Endometrial microvascular endothelial cells (primary cell): Measurements from ENCODE around the gene ECE1. TPM values are rescaled to one million over a fixed set of nuclear protein-coding genes. Genes with fewer than 3 reads are reported as not detected.

Experiments
- in situ Hi-C: cut with HindIII; loops from 2 replicates; pipeline ENCODE4 v1.10.0; 2017; ENCODE audit warnings: low sequenced_read_pairs, low pct_unique_long_range_greater_than_20kb; ENCODE audit errors: inconsistent ontology term
- total RNA-seq: library from RNA; depleted of rRNA; stranded (reverse); fragments of >200 nt; gene quantifications from one replicate; pipeline ENCODE4 v1.2.3, GENCODE V29; 2015; ENCODE audit errors: inconsistent ontology term

Gene ECE1
- total RNA-seq, 1 donor from 2014 or later: 301 TPM

DNA sequence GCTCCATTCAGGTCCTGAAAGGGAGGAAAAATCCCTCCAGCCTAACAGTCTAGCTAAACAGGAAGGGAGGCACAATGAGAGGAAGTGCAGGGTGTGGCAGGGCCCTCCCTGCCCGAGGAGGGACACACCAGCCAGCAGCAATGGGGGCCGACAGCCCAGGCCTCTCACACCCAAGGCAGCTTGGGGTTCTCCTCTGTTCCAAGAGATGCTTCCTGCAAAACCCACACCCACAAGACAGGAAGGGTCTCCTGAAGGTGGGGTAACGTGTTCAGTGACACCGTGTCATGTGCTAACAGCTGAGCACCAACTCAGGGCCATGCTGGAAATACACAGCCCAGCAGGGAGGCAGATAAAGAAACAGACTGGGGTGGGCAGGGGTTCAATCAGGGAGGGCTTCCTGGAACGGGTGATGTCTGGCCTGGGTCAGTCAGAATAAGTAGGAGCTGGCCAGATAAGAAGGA, 10.2 kb downstream of the ECE1 start:
- in situ Hi-C loops: no loop called here

DNA sequence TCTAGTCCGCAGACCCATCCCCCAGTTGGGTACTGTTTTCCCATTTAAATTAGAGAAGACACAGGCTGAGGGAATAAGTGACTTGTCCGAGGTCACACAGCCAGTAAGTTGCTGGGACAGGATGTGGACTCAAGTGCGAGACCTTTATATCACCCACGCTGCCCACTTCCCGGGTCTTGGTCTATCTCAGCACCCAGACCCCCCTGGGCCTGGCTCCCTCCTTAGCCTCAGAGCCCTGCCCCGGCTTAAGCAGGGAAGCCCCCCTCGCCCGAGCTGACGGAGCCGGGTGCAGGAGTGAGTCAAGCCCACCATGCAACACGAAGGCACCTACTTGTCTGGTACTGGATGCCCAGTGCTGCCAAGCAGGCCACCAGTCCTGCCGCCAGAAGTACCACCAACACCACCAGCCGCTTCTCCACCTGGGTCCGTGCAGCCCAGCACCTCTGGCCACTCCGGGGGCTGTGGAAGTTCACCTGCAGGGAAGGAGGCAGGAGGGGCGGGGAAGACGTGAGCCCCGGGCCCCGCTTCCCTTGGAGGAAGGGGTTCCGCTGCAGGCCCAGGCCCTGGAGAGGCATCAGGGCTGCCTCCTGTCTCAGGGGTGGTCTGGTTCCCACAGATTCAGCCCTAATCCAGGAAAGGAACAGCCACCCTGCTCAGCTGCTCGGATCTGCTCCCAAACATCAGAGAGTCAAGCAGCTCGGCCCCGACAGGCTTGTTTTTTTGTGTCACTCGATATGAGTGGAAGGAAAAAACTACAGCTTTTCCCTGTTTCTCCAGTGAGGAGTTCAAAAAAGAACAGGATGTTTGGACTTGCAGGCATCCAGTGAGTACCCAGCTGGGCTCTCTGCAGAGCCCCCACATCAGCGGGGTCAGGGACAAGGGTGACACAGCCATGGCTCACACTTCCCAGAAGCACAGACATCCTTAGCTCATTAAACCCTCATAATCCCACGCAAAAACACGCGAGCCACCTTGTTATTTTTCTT, 11.1 kb downstream of the ECE1 start:
- in situ Hi-C loops: no loop called here

DNA sequence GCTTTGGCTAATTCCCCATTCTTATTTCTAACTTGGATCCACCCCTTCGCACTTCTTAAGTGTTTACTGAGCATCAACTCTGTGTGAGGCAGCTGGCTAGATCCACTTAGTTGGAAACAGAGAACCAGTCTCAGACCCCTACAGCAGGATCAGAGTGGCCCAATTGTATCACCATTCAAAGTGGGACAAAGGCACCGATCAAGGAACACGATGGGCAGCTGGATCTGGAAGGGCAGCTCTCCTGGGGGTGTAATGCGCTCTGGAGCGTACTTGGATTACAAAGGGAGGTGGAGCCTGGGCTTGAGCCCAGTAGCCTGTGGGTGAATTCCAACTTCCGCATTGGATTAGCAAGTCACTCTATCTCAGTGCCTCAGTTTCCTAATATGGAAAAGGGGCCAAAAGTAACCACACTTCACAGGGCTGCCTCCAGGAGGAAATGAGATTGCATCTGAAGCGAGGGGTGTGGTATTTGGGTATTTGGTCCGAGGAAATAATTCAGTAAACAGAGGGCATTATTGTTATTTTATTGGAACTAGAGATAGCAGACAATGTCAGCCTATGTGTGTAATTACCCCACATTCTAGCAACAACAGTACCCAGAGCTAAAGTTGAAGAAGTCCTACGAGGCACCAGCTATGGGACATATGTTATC, 11.9 kb downstream of the ECE1 start:
- in situ Hi-C loops: no loop called here

DNA sequence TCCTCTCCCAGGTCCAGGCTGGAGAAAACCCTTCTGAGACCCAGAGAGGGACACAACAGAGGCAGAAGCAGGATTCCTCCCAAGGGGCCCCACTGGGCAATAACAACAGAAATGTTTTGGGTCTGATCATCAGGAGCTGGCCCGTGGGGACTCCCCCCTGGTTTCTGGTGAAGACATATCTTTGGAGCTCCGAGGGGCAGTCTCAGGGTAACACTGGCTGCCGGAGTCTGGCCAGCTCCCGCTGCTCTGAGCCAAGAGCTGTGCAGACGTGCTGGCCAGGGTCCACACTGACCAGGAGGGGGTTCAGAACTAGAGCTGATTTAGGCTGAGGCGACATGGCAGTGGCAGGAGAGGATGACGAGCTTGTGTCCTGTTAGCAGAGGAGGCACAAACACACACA, 13.1 kb downstream of the ECE1 start:
- in situ Hi-C loops: no loop called here

DNA sequence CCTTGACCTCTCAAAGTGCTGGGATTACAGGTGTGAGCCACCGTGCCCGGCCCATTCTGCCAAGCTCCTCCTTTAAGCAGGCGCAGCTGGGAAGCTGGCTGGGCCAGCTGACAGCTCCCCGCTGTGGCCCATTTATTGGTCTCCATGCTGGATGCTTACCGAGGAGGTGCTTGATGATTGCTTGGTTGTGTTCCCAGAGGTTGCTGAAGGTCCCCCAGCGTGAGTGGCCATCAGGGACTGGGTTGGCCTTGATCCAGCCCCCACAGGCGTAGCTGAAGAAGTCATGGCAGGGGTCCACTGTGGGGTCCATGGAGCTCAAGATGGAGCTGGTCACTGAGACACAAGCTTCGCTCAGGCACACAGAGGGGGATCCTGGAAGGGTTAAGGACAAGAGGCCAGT, 17.7 kb downstream of the ECE1 start:
- in situ Hi-C loops: no loop called here

DNA sequence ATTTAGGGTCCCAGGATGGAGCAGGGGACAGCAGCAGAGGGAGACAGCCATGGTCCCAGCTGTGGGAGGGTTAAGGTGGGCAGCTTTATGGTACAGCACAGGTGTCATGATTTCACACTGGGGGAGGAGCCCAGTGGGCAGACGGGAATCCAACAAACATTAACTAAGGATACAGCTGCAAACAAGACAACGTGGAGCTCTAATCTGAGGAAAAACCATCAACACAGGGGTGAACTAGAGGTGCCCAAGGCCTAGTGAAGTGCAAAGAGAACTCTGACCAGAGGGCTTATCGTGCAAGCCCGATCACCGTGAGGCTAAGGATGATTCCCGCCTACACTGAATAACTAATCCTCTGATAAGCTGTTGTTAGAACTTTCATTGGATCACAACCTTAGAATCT, 18.7 kb downstream of the ECE1 start:
- in situ Hi-C loops: no loop called here

DNA sequence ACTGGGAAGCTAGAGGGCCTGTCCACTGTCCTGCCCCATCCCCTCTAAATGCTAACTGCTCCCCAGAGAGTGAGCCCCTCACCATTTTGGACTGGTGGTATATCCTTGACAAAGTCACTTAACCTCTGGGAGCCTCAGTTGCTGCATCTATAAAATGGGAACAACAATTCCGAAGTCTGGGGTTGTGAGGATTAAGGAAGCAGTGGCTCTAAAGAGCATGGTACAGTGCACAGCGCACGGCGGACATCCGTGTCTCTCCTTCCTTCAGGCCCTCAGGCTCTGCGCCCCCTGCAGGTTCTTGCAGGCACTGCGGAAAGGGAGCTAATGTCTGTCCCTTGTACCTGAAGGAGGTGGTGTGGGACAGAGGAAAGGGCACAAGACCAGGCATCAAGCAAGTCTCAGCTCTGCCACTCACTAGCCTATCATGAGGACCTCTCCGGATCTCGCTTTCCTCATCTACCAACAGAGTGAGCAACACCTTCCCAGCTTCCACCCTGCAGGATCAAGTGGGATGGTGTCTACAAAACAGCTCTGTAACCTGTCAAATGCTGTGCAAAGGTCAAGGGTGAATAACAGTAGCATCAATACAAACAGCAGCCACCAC, 20.1 kb downstream of the ECE1 start:
- in situ Hi-C loops: no loop called here

DNA sequence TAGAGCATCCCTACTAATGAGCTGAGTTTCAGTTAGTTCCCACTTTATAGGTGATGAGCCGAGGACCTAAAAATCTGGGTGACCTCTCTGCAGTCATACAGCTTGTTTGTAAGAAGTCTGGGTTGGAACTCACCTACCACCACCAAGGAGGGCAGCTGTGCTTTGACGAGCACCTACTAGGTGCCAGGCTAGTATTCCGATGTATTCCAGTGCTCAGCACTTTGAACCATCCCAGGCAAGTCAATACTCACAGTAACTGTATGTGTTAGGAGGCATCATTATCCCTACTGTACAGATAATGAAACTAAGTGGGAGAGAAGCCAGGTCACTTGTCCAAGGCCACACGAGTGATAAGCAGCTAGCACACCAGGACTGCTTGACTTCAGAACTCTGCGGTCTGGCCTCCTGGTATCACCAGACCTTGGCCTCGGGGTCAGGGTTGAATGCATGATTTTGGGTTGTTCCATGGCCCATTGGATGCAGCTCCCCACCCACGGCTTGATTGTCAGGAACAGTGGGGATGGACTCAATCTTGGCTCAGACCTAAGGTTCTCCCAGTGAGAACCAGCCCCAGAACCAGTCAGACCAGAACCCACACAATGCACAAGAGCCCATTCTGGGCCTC, 20.7 kb downstream of the ECE1 start:
- in situ Hi-C loops: loop anchor here (10.0 kb wide), 1 partner anchor 55 kb away; no protein-coding TSS in a partner anchor

DNA sequence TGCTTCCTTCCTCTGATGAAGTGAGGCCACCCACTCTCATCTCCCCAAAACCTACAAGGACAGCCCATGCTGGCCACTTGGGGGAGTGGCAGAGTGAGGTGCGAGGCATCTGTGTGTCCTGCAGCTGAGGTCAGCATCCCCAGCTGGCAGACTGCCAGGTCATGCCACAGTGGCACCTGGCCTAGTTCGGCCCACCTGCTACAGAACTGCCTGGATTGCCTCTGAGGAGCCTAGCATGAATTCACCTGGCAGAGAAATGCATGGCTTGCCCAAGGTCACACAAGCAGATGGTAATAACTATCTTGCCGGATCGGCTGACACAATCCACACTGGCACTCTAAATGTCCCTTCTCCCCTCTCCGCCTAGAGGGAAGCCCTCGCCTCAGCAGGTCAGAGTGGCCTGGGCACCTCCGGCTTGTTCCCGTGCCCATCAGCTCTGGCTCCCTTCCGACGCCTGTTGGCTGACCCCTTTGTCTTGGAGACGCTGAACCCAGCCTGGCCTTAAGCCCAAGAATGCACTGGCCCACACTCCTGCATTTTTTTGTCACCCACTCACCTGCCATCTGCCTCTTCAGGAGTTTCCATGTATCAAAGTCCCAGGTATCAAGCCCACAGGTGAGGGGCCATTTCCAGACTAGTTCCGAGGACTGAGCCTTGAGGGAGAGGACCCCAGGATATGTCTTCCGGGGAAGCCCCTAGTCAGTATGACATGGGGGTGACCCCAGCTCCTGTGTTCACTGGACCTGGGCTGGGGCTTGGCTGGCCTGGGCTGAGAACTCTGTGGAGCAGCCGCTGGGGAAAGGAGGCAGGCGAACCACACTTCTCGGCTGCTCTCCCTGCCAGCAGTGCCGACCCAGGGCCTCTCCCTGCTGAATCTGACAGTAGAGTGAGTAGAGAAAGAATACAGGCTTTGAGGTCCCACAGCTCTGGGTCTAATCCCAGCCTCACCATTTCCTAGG, 21.7 kb downstream of the ECE1 start:
- in situ Hi-C loops: loop anchor here (10.0 kb wide), 1 partner anchor 56 kb away; no protein-coding TSS in a partner anchor

DNA sequence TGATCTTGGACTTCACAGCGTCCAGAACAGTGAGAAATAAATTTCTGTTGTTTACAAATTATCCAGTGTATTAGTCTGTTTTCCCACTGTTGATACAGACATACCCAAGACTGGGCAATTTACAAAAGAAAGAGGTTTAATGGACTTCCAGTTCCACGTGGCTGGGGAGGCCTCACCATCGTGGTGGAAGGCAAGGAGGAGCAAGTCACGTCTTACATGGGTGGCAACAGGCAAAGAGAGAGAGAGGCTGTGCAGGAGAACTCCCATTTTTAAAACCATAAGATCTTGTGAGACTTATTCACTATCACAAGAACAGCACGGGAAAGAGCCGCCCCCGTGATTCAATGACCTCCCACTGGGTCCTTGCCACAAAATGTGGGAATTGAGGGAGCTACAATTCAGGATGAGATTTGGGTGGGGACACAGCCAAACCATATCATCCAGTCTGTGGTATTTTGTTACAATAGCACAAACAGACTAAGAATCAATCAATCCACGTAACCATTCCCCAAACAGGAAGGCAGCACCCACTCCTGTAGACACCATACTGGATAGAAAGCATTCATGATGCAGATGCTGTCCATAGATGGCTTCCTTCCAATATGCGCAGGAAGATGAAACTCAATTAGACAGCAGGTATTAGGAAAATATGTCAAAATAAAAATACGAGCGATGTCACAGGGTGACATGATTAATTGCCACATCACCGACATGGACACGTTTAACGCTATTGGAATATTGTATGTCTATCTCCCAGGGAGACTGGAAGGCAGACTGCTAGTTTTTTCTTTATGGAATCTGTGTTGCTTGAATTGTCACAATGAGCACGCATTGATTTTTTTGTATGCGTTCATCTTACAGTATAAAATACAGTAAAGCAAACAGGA, 22.8 kb downstream of the ECE1 start:
- in situ Hi-C loops: loop anchor here (10.0 kb wide), 1 partner anchor 57 kb away; no protein-coding TSS in a partner anchor

DNA sequence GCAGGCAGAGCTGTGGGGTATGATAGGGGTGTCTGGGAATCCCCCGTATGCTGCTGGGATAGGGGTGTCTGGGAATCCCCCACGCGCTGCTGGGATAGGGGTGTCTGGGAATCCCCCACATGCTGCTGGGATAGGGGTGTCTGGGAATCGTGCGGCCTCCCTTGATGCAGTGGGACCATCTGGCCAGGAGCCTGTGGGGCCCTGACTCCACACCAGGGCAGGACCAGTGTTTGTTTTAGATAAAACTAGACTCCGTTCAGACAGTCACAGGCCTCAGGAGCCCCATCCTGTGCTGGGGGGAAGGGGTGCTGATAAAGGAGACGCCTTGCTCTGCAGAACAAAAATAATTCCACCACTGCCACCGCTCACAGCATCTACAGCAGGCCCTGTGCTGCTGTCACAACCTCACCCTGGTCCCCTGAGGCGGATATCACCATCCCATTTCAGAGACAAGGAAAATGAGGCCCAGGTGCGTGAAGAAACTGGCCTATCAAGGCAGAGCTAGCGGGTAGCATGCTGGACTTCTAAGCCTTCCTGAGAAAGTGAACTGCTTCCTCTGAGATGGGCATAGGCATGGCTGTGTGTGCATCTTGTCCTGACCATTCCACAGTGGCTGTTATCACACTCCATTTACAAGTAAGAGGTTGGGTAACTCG, 24.0 kb downstream of the ECE1 start:
- in situ Hi-C loops: loop anchor here (10.0 kb wide), 1 partner anchor 59 kb away; no protein-coding TSS in a partner anchor

DNA sequence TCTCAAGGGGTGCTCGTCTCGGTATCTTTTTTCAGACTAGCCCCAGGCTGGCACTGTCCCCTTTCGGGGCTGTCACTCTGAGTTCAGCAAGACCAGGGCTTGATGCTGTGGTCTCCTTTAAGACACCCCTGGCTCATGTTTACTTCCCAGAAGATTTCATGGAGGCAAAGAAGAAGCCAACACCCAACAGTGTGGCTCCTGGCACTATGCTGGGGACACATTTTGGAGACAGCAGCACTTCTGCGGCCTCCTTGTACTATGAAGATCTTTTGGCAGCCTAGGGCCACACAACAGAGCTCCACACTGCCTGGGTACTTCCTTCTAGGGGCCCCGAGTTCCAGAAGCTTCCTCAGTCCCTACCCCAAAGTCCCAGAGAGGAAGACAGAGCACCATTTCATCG, 24.6 kb downstream of the ECE1 start:
- in situ Hi-C loops: loop anchor here (10.0 kb wide), 1 partner anchor 59 kb away; no protein-coding TSS in a partner anchor

DNA sequence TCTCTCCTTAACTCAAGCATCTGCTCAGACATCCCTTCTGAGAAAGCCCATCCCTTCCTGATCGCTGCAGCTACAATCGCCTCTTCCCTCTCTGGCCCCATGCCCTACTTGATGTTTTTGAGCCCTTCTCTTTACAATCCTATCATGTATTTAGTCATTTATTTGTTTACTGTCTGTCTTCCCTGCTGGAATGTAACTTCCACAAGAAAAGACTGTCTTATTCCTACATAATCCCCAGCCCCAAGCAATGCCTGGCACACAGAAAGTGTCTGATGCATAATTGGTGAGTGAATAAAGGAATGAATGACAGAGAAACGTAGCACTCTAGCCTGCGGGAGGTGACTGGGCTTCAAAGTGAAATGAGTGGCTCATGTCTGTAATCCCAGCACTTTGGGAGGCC, 25.4 kb downstream of the ECE1 start:
- in situ Hi-C loops: loop anchor here (10.0 kb wide), 1 partner anchor 60 kb away; no protein-coding TSS in a partner anchor

DNA sequence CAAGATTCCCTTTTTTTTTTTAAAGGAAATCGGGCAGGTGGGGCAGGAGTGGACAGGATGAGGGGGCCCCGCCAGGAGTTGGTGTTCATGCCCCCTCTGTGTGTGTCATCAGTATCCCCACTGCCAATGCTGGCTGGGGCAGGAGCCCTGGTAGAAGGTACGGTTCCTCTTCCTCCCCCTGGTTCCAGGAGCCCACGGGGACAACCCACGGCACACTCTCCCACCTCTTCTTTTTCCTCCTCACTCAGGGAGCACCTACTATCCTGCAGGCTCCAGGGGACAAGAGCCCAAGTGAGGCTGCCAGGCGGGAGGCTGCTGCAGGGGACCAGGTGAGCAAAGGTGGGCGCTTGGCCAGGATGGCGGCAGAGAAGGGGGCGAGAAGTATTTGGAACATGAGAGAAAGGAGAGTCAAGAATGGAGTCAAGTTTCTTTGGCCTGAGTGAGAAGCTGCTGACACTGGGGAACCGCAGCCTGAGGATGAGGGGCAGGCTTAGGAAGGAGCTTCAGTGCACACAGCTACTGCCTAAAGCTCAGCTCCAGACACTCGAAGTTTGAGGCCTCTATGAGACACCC, 26.5 kb downstream of the ECE1 start:
- in situ Hi-C loops: loop anchor here (10.0 kb wide), 1 partner anchor 61 kb away; no protein-coding TSS in a partner anchor

DNA sequence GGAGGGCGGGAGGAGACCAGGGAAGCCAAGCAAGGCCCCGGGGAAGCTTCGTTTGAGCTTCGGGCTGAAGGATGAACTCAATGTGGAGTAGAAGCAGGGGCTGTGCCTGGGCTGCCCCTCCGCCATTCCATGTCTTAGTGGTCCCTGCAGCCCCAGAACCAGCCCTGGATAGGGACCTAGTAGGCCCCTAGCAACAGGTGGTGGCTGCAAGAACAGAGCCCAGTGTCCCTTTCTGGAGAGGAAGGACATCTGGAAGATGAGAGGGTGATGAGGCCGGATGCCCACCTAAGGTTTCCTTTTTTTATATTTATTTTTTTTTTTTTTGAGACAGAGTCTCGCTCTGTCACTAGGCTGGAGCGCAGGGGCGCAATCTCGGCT, 27.2 kb downstream of the ECE1 start:
- in situ Hi-C loops: loop anchor here (10.0 kb wide), 1 partner anchor 62 kb away; no protein-coding TSS in a partner anchor
